D721Med (cell line): ENCODE results near the gene GCKR.

Experiments
- DNase-seq: peaks from one replicate; pipeline ENCODE4 v3.0.0; 2011; ENCODE audit warnings: low spot score; ENCODE audit not compliant: insufficient read length
- FAIRE-seq: peaks from 2 replicates; lab custom pipeline; 2011; peaks lifted over from hg19 to GRCh38; lab: Jason Lieb, UNC
- TF ChIP-seq, protein P1 (sequence below): IDR thresholded peaks from 2 replicates; pipeline ENCODE4 v1.5.1; 2012; ENCODE audit warnings: mild to moderate bottlenecking, control low read depth; ENCODE audit not compliant: insufficient read depth; ENCODE audit errors: missing control alignments

Gene GCKR

GRCh38 chr2:27494284-27494943, 2.2 kb upstream of the GCKR start:
- no peak for FAIRE-seq
- DNase-seq: no peak
- TF ChIP-seq, protein P1, sequence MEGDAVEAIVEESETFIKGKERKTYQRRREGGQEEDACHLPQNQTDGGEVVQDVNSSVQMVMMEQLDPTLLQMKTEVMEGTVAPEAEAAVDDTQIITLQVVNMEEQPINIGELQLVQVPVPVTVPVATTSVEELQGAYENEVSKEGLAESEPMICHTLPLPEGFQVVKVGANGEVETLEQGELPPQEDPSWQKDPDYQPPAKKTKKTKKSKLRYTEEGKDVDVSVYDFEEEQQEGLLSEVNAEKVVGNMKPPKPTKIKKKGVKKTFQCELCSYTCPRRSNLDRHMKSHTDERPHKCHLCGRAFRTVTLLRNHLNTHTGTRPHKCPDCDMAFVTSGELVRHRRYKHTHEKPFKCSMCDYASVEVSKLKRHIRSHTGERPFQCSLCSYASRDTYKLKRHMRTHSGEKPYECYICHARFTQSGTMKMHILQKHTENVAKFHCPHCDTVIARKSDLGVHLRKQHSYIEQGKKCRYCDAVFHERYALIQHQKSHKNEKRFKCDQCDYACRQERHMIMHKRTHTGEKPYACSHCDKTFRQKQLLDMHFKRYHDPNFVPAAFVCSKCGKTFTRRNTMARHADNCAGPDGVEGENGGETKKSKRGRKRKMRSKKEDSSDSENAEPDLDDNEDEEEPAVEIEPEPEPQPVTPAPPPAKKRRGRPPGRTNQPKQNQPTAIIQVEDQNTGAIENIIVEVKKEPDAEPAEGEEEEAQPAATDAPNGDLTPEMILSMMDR: no peak

GRCh38 chr2:27494944-27495554, 1.6 kb upstream of the GCKR start, which contains the start of gene FNDC4:
TSS of gene FNDC4 (minus strand) at chr2:27495200. CDS start at chr2:27494679, 521 bp downstream.
- TF ChIP-seq, protein P1: no peak
- DNase-seq (peak; percentile 44), FAIRE-seq (no peak)

GRCh38 chr2:27495840-27496356, 741 bp upstream of the GCKR start:
- DNase-seq (no peak), FAIRE-seq (no peak)
- TF ChIP-seq, protein P1: no peak

DNA sequence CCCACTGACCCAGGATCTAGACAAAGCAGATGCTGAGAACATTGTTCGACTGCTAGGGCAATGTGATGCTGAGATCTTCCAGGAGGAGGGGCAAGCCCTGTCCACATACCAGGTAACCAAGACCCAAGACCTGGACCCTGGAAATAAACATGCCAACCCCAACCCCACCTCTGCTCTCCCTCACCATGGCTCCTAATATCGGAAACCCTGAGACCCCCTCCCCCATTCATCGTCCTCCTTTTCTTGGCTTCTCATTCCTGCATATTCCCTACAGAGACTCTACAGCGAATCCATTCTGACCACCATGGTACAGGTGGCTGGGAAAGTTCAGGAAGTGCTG, 619 bp downstream of the GCKR start:
- no peak for DNase-seq
- FAIRE-seq: no peak
- TF ChIP-seq, protein P1: no peak

DNA sequence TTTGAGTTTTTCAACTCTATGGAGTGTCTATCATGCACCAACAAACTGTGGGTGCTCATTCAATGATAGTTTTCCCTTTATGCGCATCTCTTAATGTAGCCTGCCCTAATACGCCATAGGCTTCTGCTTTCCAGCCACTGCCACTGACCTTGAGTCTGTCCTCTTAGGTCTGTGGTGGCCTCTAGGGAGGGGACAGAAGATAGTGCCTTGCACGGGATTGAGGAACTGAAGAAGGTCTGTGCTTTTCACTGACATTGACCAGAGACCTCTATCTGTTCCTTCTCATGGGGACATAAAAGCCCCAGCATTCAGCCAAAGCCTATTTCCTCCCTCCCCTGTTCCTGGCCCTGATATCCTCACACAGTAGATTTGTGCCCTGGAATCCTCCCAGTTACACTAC, 2.3 kb downstream of the GCKR start:
- TF ChIP-seq, protein P1: no peak
- FAIRE-seq (no peak), DNase-seq (no peak)

GRCh38 chr2:27501042-27501441, 4.4 kb downstream of the GCKR start:
- no peak for FAIRE-seq
- no peak for DNase-seq
- TF ChIP-seq, protein P1: no peak

GRCh38 chr2:27502142-27502541, 5.5 kb downstream of the GCKR start:
- TF ChIP-seq, protein P1: no peak
- FAIRE-seq (no peak), DNase-seq (no peak)
